ENCODE data around the gene NLE1.

- TF ChIP-seq GATA3 (IDR thresholded peaks at IDR 0.05; ENCODE audit: low read depth, low read length) (no peak), GATA2 (IDR thresholded peaks at IDR 0.05; ENCODE audit: low read depth, low read length) (no peak)
Measured at GRCh38 chr17:35127751-35128514, 14.2 kb downstream of the NLE1 start.
